ENCODE measurements around the gene HEYL. TPM values are rescaled to one million over a fixed set of nuclear protein-coding genes. Genes with fewer than 3 reads are reported as not detected.

HEYL gene
- total RNA-seq (2014; rRNA removed; shearing (Covaris generic)) = 0.15 TPM in 1 of 2 replicates, not detected in the other

DNA sequence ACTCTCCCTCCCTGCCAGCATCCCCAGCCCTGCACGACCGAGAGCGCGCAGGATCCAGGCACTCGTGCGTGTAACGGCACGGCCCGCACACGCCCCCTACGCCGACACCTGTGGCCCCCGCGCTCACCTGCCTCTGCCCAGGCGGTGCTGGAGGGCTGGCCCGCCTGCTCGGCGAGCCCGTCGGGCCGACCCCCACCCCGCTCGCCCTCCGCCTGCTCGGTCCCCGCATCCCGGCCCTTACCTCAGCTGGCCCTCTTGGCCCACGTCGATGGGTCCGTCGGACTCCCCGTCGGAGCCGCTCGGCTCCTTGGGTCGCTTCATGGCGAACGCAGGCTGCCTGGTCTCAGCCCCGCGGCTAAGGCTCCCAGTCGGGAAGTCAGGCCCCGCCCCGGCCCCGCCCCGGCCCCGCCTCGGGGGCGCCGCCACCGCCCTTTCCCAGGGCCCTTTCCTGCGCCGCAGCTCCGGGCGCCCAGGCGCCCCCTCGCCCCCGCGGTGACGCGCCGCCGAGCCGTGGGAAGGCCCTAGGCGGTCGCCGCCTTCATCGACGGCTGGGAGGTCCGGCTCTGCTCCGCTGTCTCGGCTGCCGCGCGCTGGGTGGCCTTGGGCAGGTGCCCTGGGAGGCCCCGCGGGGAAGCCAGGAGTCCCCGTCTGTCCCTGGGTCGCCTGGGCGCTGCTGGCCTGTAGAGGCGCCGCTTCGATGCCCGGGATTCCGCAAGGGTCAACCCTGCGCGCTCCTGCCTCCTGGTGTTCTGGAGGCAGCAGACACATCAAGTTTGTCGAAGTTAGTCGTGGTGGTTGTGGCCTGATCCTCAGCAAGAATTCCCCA lies at the start of gene HEYL:
HEYL (minus strand) TSS at position 339 of the 826 bp plus-strand sequence; CDS start at position 321, 18 bp downstream.
- DNase-seq (ENCODE audit: low read depth) = no peak

DNA sequence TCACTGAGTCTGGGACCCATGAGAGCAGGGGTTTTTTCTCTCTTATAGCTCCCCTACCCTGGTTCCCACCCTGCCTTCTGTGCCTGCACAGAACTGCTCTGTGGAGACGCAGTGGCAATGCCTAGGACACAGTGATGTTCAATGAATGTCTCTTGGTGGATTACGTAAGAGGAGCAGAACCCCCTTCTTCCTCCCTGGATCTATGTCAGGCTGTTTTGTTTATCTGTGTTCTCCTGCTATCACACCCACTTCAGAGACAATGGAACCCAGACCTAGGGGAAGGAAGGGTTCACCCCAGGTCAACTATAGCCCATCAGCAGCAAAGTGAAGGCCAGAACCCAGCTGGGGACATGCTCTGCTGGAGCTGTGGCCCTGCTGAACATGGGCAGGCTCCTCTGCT lies 49.8 kb upstream of the HEYL start:
- DNase-seq (ENCODE audit: low read depth) = no peak

DNA sequence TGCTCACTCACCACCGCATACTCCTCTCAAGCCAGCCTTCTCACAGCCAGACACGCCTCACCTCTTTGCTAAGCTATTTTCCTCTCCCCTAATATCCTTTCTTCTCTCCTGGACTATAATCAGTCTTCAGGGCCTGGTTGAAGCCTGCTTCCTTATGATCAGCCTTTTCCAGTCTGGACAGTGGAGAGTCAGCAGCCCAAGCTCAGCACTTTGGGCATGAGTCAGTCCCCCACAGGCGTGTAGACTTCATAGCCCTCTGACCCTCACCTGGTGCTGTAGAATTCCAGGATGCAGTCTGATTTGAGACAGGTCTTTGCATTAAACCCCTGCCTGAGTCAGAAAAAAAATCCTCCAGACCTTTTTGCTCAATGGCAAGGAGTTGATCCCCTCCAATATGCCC lies 49.3 kb upstream of the HEYL start:
- peak; percentile 72 for DNase-seq (ENCODE audit: low read depth)

DNA sequence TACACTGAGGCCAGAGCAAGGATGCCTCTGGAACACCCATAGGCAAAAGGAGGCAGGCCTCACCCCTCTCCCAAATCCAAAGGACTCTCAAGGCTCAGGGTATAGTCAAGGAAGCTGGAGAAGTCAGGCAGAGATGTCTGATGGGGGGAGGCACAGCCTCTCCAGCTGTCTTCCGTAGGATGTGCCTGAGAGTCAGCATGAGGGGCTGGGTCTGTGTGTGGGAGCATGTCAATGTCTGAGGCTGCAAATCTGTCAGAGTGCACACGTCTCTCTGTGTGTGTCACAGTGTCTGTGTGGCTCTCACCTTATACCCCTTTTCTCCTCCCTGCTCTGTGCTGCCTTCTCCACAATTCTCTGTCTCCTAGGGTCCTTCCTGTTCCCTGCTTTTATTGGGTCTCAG lies 47.8 kb upstream of the HEYL start:
- no peak for DNase-seq (ENCODE audit: low read depth)

DNA sequence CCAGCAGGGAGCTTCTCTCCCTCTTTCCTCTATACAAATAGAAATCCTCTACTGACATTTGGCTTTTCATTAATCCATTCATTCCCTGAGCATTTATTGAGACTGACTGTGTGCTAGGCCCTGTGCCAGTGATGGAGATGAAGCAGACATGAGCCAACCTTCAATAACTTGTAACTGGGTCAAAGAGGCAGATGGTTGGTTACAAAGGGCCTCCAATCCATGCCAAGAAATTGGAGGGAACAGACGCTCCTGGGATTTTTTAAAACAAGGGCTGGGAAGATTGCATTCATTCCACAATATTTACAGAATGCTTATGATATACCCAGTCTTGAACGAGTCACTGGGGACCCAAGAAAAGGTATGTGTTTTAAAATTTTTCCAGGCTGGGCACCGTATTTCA lies 45.6 kb upstream of the HEYL start:
- DNase-seq (ENCODE audit: low read depth) = no peak

DNA sequence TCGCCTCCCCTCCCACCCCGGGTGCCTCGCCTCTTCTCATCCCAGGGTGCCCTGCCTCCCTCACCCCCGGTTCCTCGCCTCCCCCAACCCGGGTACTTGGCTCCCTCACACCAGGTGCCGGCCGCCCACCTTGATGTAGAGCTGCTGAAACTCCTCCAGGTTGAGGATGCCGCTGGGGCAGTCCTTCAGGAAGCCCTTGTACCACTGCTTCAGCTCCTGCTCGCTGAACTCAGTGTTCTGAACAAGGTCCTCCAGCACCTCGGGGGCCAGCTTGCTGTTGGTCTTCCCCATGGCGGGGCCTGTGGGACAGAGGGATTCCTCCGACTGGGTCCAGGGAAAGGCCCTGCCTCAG lies 44.8 kb upstream of the HEYL start:
- no peak for DNase-seq (ENCODE audit: low read depth)

DNA sequence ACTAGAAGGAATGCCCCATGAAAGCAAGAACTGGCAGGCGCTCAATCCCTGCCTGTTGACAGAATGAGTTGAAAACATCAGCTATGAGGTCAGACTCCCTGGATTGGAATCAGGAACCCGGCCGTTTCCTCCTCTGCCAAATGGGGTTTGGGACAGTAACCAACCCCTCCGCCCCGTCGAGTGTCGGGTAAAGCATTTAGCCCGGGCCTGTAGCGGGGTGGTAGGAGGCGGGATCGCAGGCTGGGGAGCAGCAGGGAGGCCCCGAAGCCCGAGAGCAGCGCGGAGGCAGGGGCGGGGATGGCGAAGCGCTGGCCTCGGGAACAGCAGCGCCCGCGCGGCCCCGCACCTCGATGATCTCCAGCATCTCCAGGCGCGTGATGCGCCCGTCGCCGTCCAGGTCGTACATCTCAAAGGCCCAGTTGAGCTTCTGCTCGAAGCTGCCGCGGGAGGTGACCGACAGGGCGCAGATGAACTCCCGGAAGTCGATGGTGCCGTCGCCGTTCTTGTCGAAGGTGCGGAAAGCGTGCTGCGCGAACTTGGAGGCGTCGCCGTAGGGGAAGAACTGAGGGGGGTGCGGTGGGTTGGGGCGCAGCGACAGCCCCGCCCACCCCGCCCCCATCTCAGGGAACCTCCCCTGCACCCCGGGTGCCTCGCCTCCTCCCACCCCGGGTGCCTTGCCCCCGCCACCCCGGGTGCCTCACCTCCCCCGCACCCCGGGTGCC lies 44.3 kb upstream of the HEYL start:
- DNase-seq (ENCODE audit: low read depth) = no peak

DNA sequence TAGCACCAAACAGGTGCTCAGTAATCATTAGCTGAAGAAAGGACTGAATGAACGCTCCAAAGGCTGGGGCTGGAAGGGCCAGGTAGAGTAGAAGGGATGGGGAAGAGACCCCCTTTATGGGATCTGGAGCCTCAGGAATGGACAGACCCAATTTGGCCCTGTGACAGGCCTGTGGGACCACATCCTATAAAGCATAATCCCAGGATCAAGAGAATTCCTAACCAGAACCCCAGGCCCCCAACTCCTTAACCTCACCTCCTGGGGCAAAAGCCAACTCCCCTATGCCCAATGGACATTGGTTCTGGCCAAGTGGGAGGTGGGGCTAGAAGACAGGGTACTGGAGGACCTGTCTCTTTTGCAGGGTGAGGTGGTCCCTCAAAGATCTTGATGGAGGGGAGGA lies 42.6 kb upstream of the HEYL start:
- DNase-seq (ENCODE audit: low read depth) = no peak

DNA sequence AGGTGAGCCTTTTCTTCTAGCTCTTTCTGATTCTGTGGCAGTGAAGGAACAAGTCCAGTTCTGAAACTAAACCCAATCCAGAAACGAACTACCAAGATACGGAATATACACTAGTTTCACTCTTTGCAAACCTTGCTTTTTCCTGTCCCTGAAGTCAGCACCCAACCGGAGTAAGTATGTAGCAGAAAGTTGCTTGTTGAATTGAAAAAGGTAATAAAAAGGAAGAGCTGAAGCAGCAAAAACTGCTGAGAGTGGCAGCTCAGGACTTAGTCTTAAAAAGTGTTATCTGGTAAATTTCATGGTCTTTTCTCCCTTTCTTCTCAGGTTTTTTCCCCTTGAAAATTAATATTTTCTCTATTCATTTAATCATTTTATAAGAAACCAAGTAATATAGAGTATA lies 41.9 kb upstream of the HEYL start:
- DNase-seq (ENCODE audit: low read depth) = no peak

DNA sequence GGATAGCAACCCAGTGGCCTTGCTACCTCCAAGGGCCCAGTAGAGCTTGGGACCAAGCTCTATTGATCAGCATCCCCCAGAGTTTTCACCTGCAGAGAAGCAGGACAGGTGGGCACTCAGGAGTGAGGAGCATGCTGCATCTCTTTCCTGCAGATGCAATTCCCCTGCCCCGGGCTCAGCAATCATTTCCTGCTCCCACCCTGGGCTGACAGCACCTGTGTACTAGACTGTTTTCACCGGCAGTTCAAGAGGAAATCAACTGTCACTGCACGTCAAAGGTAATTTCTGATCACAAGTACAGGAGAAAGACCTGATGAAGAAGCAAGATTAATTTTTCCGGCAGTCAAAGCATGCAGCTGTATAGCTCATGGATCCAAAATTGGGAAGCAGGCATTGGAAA lies 41.3 kb upstream of the HEYL start:
- DNase-seq (ENCODE audit: low read depth) = no peak

DNA sequence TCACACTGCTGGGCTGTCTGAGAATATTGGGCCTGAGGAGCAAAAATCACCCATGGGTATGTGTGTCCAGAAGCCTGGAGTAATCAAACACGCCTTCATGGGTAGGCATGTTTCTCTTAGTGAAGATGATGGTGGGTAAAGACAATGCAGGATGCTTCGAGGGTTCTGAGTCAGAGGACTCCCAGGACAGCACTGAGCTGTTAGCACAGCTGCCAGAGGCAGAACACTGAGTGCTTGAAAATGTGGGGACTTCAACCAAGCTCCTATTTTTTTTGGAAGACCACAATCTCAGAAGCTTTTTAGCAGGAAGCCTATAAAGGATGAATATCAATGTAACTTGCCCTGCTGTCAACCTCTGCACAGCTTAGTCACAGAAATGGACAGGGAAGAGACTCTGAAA lies 40.4 kb upstream of the HEYL start:
- peak; percentile 32 for DNase-seq (ENCODE audit: low read depth)

DNA sequence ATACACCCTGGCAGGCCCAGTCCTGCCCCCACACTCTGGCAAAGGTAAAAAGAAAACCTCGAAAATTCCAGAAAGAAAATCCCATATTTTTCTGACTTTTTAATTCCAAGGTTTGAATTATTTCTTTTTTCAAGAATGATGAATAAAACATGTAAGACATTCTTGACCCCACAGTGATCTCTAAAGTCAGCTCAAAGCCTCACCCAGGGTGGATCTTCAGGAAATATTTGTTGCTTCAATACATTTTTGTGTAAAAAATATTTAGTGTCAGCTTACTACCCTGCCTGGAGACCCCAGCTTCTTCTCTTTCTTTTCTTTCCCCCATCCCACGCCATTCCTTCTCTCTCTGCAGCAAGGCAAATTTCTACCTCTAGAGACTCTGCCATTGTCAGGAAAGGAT lies 39.4 kb upstream of the HEYL start:
- no peak for DNase-seq (ENCODE audit: low read depth)

DNA sequence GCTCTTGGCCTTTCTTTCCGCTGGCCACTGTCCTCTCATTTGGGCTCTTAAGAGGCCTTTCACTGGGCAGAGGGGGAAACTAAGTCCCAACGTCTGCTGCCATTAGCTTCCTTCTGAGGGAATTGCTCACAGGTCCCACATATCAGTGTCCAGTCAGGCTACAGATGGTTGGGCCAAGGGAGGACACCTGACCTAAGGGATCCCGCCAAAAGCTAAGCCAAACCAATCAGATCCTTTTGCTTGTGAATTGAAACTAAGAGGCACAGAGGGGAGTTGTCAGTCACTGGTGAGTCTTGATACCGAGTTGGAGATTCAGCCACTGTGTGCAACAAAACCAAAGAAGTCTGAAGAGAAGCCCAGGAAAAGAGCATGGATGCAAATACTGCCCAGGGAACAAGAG lies 38.2 kb upstream of the HEYL start:
- no peak for DNase-seq (ENCODE audit: low read depth)

DNA sequence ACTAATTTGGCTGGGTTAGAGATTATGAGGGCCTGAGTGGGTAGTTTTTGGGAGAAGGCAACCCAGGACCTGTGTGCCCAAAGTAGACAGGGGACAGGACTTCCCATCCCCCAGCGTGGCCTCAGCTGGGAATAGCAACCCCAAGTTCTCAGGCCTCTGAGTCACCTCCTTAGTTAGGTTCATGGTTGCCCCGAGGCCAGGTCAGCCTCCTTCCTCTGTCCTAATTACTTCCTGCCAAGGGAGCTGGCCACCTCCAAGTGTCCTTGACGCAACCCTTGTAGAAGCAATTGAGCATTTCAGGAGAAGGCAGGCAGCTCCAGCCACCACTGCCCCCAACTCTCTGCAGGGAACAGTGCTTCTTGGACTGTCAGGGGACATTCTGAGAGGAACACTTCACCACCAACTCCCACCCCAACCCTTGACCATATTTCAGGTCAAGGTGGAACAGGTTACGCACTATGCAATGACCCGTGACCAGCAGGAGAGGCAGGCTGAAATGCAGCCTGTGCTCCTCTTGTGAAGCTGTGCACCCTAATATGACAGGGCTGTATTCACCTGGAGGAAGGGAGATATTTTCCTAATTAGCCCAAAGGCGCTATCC lies 37.6 kb upstream of the HEYL start:
- peak; percentile 94 for DNase-seq (ENCODE audit: low read depth)

DNA sequence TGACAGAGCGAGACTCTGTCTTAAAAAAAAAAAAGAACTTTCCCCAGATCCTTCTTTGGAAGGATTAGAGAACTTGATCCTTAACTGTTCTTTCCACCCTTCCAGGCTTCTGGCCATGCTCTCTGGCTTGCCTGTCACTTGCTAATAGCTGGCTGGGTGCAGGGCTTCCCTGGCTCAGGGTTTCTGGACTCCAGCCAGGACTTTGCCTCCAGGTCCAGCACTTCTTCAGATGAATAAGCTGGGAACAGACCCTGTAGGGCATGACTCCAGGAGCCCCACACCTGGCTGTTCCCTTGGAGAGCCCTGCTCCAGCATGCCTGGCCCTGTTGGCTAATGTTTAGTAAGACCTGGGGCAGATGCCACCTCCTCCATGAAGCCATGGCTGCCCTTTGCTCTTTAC lies 35.8 kb upstream of the HEYL start:
- peak; percentile 66 for DNase-seq (ENCODE audit: low read depth)

DNA sequence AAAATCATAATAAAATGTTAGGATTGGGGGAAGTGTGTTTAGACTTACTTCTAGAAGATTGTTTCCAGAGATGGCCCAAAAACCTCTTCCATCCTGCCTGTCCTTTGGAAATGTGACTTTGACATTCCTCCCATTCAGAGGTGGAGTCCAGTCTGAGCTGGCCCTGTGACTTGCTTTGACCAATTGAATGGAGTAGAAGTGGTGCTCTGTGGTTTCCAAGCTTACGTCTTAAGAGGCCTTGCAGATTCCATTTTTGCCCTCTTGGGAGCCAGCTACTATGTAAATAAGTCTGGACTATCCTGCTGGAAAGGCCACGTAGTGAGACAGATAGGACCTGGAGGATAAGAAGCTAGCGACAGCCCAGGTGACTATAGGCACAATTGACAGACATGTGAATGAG lies 33.8 kb upstream of the HEYL start:
- no peak for DNase-seq (ENCODE audit: low read depth)

DNA sequence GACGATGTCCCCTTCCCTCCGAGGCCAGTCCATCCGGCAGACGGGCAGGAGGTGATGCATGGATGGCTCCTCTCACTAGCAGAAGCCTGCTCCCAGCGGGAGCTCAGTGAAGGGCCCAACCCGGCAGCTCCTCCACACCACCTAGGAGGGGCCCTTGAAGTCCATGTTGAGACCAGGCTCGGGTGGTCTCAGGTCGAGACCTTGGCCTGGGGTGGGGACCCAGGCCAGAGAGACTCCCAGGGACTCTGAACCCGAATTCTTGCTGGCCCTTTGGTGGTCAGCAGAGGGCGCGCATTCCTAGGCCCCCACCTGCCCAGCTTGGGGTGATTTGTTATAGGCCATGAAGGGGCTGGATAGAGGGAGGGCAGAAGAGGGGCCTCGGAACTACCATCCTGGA lies 33.1 kb upstream of the HEYL start:
- DNase-seq (ENCODE audit: low read depth) = no peak

DNA sequence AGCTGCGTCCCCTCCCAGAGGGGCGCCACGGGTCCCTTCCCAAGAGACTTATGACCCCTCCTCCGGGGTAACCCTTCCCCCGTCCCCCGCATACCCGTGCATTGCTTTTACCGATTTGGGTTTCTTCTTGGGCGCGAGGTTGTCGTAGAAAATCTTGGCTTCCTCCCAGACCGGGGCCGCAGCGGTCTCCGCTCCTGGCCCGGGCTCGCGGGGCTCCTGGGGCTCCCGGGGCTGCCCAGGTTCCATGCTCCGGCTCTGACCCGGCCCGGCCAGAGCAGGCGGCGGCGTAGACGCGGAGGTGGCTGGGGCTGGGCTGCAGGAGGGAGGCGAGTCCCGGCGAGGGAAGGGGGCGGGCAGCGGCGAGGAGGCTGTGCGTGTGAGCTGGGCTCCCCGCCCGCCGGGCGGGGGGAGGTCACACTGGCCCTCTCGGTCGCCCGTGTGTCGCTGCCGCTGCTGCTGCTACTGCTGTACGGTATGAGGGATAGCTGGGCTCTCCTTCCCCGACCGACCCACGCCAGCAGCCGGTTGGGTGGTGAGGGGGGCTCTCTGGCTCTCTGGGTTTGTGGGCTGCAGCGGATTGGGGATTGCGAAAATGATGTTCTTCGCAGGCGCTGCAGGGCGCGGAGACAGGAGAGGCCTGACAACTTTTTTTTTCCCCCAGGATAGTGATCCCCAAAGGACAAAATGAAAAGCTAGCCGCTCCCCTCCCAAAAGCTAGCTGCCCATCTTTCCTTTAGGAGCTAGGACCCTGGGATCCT lies 32.5 kb upstream of the HEYL start, which contains the start of gene NT5C1A:
NT5C1A (minus strand) TSS at position 315 of the 758 bp plus-strand sequence; CDS start at position 246, 69 bp downstream.
- no peak for DNase-seq (ENCODE audit: low read depth)

DNA sequence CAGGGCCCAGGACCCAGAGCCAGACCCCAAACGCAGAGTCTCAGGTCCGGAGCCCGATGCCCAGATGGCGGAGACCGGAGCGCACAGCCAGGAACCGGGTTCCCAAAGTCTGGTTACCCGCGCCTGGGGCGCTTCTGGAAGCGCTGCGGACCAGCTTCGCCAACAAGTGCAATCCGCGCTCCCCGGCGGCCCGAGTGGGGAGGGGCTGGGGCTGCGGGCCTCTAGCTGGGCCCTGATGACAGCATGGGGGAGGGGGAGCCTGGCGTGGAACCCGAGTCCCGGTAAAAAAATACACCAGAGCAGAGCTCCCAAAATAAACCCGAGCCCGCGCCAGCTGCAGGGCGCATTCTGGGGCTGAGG lies 32.0 kb upstream of the HEYL start:
- DNase-seq (ENCODE audit: low read depth) = no peak

DNA sequence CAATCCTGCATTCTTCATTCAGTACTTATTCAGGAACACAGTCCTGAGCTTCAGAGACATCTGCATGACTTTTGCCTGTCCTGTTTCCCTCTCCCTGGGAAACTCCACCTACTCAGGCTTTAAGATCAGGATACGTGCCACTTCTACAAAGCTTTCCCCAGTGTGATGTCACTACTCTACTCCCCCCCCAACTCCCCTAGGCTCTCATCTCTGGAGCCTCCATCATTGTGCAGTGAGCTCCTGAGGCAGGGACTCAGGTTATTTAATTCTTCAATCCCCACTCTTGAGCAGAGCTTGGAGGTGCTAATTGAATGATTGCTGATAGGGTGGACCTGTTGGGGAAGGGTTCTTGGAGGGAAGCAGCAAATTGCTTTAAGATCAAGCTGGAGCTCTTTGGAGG lies 31.2 kb upstream of the HEYL start:
- no peak for DNase-seq (ENCODE audit: low read depth)

DNA sequence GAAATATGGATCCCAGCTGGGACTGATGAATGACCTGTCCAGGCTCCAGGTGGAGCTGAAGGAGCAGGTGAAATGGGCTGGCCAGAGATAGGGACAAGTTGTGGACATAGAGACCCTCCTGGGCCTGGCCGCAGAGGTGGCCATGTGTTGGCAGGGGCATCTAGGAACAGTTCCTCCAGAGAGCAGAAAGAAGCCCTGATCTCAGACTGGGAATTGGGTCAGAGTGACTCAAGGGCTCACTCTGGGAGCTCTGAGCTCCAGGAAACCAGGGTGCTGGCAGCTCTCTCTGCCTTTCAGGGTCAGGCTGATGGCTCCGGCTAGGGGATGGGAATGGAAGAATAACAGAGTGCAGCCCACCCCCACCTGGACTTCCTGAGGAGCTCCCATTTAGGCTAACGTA lies 29.5 kb upstream of the HEYL start:
- no peak for DNase-seq (ENCODE audit: low read depth)

DNA sequence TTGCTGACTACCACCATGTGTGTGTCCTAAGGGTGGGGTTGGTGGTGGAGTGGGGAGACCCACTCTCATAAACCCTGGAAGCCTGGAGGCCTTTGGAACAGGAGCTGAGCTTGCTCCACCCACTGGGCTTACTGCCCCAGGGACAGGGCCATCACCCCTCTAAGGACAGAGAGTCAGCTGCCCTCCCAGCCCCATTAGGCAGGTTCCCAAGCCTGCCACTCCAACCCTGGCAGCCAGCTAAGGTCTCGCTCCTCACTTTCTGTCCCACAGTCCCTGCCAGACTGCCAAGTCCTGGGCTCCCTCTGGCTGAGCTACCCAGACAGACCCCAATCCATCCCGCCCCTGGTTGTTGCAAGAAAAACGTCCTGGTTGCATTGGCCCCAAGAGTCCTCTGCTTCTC lies 28.7 kb upstream of the HEYL start:
- no peak for DNase-seq (ENCODE audit: low read depth)
